Dermis microvascular lymphatic vessel endothelial cell (primary cell): ENCODE measurements around the gene ASPHD2. TPM values are rescaled to one million over a fixed set of nuclear protein-coding genes. Genes with fewer than 3 reads are reported as not detected.

Source experiments
- DNase-seq, 2 donors: peaks; one replicate each; pipeline versions ENCODE4 v3.0.0 to v3.0.0-alpha.2; 2010; ENCODE audit warnings: low read depth in 2 of 2
- total RNA-seq: library from RNA; depleted of rRNA; stranded (reverse); fragments of >200 nt; gene quantifications from 2 replicates; pipeline ENCODE4 v1.2.1, GENCODE V29; 2014

The ASPHD2 gene
- total RNA-seq, 1 donor from 2014 or later = 0.90 TPM

GRCh38 chr22:26446808-26447515 lies 17.9 kb downstream of the ASPHD2 start:
- DNase-seq = no peak

GRCh38 chr22:26447584-26448329 lies 18.7 kb downstream of the ASPHD2 start:
- DNase-seq = no peak

DNA sequence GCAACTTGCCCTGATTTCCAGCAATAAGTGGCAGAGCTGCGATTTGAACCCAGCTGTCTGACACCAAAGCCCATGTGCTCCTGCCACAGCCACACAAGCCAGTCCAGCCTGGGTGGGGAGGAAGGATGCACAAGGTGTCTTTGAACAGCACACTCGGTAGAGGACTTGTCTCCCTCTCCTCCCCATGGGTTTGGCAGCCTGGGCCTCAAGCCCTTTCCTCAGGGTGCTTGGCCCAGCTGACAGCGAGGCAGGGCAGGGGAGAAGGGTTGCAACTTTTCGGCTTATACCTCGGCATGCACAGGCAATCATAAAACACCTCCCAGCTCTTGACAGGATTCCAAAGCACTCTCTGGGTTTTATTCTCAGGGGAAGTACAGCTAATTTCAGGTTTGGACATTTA lies 19.3 kb downstream of the ASPHD2 start:
- DNase-seq = no peak

DNA sequence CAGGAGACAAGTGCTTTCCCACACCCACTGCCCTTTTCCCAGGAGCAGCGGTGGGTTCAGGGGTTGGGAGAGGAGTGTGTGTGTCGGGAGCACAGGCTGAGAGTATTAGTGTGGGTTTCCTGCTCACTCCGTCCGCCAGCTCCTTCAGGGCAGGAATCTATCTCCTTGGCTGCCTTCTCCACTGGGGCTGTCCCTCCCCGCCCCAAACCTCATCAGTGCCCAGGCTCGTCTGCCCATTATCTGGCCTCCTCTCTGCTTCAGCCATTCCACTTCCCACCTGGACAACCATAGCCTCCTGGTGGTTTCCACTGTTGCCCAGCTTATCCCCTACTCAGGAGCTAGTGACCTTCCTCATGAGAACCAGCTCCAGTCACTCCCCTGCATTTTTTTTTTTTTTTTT lies 19.9 kb downstream of the ASPHD2 start:
- DNase-seq = no peak

GRCh38 chr22:26450453-26451185 lies 21.6 kb downstream of the ASPHD2 start:
- no peak for DNase-seq

GRCh38 chr22:26452236-26453016 lies 23.4 kb downstream of the ASPHD2 start:
- DNase-seq = no peak

GRCh38 chr22:26453216-26453615 lies 24.2 kb downstream of the ASPHD2 start:
- DNase-seq = no peak

GRCh38 chr22:26453812-26454500 lies 24.9 kb downstream of the ASPHD2 start:
- DNase-seq = no peak

- no peak for DNase-seq
Measured at GRCh38 chr22:26457661-26458272, 28.7 kb downstream of the ASPHD2 start.

- no peak for DNase-seq
Measured at GRCh38 chr22:26460202-26460601, 31.1 kb downstream of the ASPHD2 start.

DNA sequence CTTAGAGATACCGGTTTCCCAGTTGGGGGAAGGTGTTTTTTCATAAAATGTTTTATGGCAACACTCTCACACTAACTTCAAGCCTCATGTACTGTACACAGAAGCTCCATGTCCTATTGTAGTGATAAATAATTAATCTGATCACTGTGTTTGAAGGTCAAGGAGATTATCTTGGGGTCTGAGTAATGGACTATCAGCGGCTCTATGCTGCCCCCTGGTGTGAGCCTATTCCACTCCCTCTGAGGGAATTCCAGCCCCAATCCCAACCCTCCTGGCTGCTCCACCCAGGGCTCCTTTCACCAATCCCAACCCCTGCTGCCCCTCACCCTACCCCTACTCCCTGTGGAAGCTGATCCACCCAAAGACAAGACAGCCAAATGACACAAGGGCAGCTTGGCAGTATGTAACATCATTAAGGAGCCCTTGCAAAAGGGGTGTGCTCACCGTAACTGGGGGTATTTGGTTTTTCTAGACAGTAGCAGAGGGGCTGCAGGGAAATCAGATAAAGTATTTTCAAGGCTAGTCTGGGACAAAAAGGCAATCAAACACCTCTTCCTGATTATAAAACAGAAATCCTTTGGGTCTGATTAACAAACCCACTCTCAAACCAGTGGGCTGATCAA lies 32.2 kb downstream of the ASPHD2 start:
- DNase-seq = peak; percentile 10 to 54

DNA sequence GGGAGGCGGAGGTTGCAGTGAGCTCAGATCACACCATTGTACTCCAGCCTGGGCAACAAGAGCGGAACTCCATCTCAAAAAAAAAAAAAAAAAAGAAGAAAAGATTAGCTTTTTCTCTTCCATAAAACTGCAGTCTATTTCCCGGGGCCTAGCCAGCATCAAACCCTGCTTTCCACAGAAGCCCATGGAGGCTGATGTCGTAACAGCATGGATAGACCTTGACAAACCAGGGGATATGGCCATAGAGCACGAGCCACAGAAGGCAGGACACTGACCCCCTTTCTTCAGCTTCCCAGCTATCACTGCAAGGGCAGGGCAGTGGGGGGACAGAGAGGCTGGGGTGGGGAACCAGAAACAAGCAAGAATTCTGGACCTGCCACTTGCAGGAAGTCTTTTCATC lies 33.0 kb downstream of the ASPHD2 start:
- DNase-seq = no peak

- DNase-seq = no peak
Measured at GRCh38 chr22:26462641-26463040, 33.6 kb downstream of the ASPHD2 start.

- DNase-seq = no peak
Measured at GRCh38 chr22:26463101-26463661, 34.1 kb downstream of the ASPHD2 start.

DNA sequence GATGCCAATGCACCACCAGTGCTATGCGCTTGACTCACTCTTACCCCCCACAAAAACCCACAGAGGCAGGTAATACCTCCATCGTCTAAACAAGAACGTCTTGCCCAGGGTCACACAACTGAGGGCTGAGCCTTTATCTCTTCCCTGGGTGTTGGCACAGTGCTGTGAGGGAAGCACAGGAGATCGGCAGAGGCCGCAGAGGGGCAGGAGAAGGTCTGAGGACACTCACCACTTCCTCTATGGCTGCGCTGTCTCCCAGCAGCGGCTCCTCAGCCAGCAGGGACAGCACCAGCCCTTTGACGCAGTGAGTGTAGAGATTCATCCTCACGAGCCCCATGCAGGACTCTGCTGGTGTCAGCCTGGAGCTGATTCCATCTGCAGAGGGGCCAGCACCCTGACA lies 34.6 kb downstream of the ASPHD2 start:
- no peak for DNase-seq

DNA sequence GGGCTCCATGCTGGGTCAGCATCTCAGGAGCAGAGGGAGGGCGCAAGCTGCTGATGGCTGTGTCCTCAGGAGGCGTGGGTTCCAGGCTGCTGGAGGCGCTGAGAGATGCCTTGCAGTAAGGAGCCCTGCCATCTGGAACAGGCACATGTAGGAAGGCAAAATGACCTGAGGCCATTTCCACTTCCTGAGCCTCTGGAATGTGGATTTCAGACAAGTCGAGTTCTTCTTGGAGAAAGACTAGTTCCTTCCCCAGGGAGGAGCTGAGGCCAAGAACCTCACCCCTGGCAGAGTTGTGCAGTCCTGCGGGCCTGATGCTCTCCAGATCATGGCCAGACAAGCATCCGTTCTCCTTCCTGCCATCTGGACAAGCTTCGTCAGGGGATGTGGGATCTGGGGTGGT lies 35.3 kb downstream of the ASPHD2 start:
- DNase-seq = peak in 1 of 2 donors; percentile 37

GRCh38 chr22:26466196-26466595 lies 37.1 kb downstream of the ASPHD2 start:
- DNase-seq = no peak

GRCh38 chr22:26470807-26471206 lies 41.7 kb downstream of the ASPHD2 start:
- DNase-seq = no peak

DNA sequence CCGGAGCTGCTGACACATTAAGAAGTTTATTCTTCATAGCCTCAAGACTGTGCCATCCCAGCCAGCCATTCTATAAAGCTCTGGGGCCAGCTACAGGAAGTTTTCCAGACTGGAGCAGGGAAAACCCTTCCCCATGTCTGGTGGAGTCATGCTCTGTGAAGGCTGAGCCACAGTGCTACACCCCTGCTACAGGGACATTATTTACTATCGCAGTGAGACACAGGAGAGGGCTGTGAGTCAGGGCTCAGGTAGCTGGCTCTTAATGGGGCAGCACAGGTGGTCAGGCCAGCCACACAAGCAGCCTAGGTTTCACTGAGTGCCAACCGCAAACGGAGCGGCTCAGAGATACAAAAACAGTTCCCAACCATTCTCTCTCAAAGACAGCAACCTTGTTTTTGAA lies 42.5 kb downstream of the ASPHD2 start:
- peak; percentile 30 to 97 for DNase-seq

GRCh38 chr22:26474682-26475081 lies 45.6 kb downstream of the ASPHD2 start:
- peak in 1 of 2 donors; percentile 48 for DNase-seq
